Skeletal muscle satellite cell (primary cell): Measurements from ENCODE around the gene UBAC2.

Experiments
- H3K27me3 ChIP-seq: 2 replicates; pipeline ENCODE4 v1.7.0; 2013; ENCODE audit warnings: low read length; ENCODE audit not compliant: control insufficient read depth, insufficient read depth
- H3K36me3 ChIP-seq: 2 replicates; pipeline ENCODE4 v1.7.0; 2013; ENCODE audit warnings: mild to moderate bottlenecking, control low read depth, low read length; ENCODE audit not compliant: insufficient read depth
- H3K4me1 ChIP-seq: 2 replicates; pipeline ENCODE4 v1.7.0; 2013; ENCODE audit warnings: low read length; ENCODE audit not compliant: control insufficient read depth, insufficient read depth
- H3K4me2 ChIP-seq: 2 replicates; pipeline ENCODE4 v1.7.0; 2013; ENCODE audit warnings: mild to moderate bottlenecking, low read length
- H3K4me3 ChIP-seq: 2 replicates; pipeline ENCODE4 v1.7.0; 2013; ENCODE audit warnings: low read length
- H3K9ac ChIP-seq: 2 replicates; pipeline ENCODE4 v1.7.0; 2013; ENCODE audit warnings: mild to moderate bottlenecking, low read depth, low read length, moderate library complexity
- H3K9me3 ChIP-seq: replicated peaks from 2 replicates; pipeline ENCODE4 v1.7.0; 2013; ENCODE audit warnings: mild to moderate bottlenecking, control low read depth, low read length

The UBAC2 gene

GRCh38 chr13:99414048-99414995 is 213.7 kb downstream of the UBAC2 start:
- H3K4me1 ChIP-seq = peaks cover 5% of the 10 kb centered on the region
- H3K4me3 ChIP-seq = no peak overlapping the region
- no peak overlapping the region for H3K4me2 ChIP-seq
- H3K36me3 ChIP-seq = no peaks in the 10 kb centered on the region
- H3K9me3 ChIP-seq = no peaks in the 10 kb centered on the region
- peaks cover 57% of the 10 kb centered on the region for H3K27me3 ChIP-seq
- H3K9ac ChIP-seq = no peak overlapping the region

GRCh38 chr13:99415014-99415650 is 214.5 kb downstream of the UBAC2 start:
- Histone ChIP-seq H3K9ac (no peak overlapping the region), H3K4me3 (no peak overlapping the region), H3K9me3 (no peaks in the 10 kb centered on the region), H3K4me1 (peaks cover 5% of the 10 kb centered on the region), H3K27me3 (peaks cover 60% of the 10 kb centered on the region), H3K36me3 (no peaks in the 10 kb centered on the region), H3K4me2 (no peak overlapping the region)

- Histone ChIP-seq H3K4me1 (peaks cover 5% of the 10 kb centered on the region), H3K4me2 (no peak overlapping the region), H3K36me3 (no peaks in the 10 kb centered on the region), H3K9me3 (no peaks in the 10 kb centered on the region), H3K27me3 (peaks cover 65% of the 10 kb centered on the region), H3K9ac (no peak overlapping the region), H3K4me3 (no peak overlapping the region)
Observed at GRCh38 chr13:99415851-99416331, 215.2 kb downstream of the UBAC2 start.

GRCh38 chr13:99416411-99417121 is 215.9 kb downstream of the UBAC2 start:
- no peaks in the 10 kb centered on the region for H3K36me3 ChIP-seq
- peaks cover 5% of the 10 kb centered on the region for H3K4me1 ChIP-seq
- no peak overlapping the region for H3K4me3 ChIP-seq
- H3K4me2 ChIP-seq = no peak overlapping the region
- H3K9ac ChIP-seq = no peak overlapping the region
- peaks cover 63% of the 10 kb centered on the region for H3K27me3 ChIP-seq
- no peaks in the 10 kb centered on the region for H3K9me3 ChIP-seq

GRCh38 chr13:99417201-99418102 is 216.8 kb downstream of the UBAC2 start:
- H3K4me3 ChIP-seq = no peak overlapping the region
- H3K9me3 ChIP-seq = no peaks in the 10 kb centered on the region
- H3K9ac ChIP-seq = no peak overlapping the region
- H3K4me1 ChIP-seq = peaks cover 5% of the 10 kb centered on the region
- peaks cover 64% of the 10 kb centered on the region for H3K27me3 ChIP-seq
- no peak overlapping the region for H3K4me2 ChIP-seq
- H3K36me3 ChIP-seq = no peaks in the 10 kb centered on the region

GRCh38 chr13:99418103-99418842 is 217.6 kb downstream of the UBAC2 start:
- H3K4me1 ChIP-seq = peaks cover 5% of the 10 kb centered on the region
- no peak overlapping the region for H3K4me2 ChIP-seq
- H3K9ac ChIP-seq = no peak overlapping the region
- no peaks in the 10 kb centered on the region for H3K9me3 ChIP-seq
- no peak overlapping the region for H3K4me3 ChIP-seq
- no peaks in the 10 kb centered on the region for H3K36me3 ChIP-seq
- H3K27me3 ChIP-seq = peaks cover 65% of the 10 kb centered on the region

GRCh38 chr13:99418843-99419140 is 218.1 kb downstream of the UBAC2 start:
- no peaks in the 10 kb centered on the region for H3K36me3 ChIP-seq
- H3K4me2 ChIP-seq = no peak overlapping the region
- H3K4me1 ChIP-seq = peaks cover 5% of the 10 kb centered on the region
- H3K9ac ChIP-seq = no peak overlapping the region
- no peak overlapping the region for H3K4me3 ChIP-seq
- H3K27me3 ChIP-seq = peaks cover 65% of the 10 kb centered on the region
- H3K9me3 ChIP-seq = no peaks in the 10 kb centered on the region

GRCh38 chr13:99419591-99420243 is 219.1 kb downstream of the UBAC2 start:
- Histone ChIP-seq H3K9me3 (no peaks in the 10 kb centered on the region), H3K9ac (no peak overlapping the region), H3K4me3 (no peak overlapping the region), H3K4me2 (no peak overlapping the region), H3K4me1 (peaks cover 5% of the 10 kb centered on the region), H3K27me3 (peaks cover 70% of the 10 kb centered on the region), H3K36me3 (no peaks in the 10 kb centered on the region)

GRCh38 chr13:99421271-99421670 is 220.6 kb downstream of the UBAC2 start:
- Histone ChIP-seq H3K9me3 (no peaks in the 10 kb centered on the region), H3K27me3 (peaks cover 73% of the 10 kb centered on the region), H3K36me3 (no peaks in the 10 kb centered on the region), H3K9ac (no peak overlapping the region), H3K4me3 (no peak overlapping the region), H3K4me1 (peaks cover 5% of the 10 kb centered on the region), H3K4me2 (no peak overlapping the region)
